ENCODE data around the gene MMP24.

The MMP24 gene

DNA sequence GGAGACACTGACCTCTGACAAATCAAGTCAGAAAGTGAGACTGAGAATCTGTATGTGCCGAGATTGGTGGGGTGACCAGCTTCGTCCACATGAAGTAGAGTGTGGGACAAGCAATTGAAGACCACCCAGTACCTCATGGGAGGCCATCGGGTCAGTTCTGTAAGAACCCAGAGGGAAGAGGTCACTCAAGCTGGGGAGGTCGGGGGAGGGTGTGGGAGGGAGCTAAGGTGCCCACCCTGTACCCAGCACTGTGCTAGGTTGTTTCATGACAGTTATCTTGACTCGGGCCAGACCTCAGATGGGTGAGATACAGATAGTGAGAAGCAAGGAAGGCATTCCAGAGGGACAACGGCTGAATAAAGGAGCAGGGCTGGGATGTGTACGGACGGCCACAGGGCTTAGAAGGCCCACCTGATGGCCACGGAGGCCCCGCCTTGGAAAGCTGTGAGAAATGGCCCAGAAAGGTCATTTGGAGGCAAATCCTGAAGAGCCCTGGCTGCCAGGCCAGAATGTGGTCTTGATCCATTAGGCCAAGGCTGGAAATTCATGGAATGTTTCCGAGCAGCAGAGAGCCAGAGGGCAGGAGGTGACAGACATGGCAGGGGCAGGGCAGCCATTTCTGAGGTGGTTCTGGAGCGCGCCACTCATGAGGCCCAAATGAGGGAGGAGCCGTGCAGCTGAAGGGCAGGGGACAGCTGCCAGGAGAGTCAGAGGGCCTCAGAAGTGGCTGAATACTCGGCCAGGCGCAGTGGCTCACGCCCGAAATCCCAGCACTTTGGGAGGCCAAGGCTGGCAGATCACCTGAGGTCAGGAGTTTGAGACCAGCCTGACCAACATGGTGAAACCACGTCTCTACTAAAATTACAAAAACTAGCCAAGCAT is 43.8 kb downstream of the MMP24 start:
- TF ChIP-seq, protein P1, sequence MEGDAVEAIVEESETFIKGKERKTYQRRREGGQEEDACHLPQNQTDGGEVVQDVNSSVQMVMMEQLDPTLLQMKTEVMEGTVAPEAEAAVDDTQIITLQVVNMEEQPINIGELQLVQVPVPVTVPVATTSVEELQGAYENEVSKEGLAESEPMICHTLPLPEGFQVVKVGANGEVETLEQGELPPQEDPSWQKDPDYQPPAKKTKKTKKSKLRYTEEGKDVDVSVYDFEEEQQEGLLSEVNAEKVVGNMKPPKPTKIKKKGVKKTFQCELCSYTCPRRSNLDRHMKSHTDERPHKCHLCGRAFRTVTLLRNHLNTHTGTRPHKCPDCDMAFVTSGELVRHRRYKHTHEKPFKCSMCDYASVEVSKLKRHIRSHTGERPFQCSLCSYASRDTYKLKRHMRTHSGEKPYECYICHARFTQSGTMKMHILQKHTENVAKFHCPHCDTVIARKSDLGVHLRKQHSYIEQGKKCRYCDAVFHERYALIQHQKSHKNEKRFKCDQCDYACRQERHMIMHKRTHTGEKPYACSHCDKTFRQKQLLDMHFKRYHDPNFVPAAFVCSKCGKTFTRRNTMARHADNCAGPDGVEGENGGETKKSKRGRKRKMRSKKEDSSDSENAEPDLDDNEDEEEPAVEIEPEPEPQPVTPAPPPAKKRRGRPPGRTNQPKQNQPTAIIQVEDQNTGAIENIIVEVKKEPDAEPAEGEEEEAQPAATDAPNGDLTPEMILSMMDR (IDR thresholded peaks at IDR 0.05; ENCODE audit: insufficient read depth, low read depth, low read length, missing control alignments): no peak
- H3K4me3 ChIP-seq (ENCODE audit: low read length): no peak overlapping the region
- no peak for DNase-seq (ENCODE audit: low read depth)

DNA sequence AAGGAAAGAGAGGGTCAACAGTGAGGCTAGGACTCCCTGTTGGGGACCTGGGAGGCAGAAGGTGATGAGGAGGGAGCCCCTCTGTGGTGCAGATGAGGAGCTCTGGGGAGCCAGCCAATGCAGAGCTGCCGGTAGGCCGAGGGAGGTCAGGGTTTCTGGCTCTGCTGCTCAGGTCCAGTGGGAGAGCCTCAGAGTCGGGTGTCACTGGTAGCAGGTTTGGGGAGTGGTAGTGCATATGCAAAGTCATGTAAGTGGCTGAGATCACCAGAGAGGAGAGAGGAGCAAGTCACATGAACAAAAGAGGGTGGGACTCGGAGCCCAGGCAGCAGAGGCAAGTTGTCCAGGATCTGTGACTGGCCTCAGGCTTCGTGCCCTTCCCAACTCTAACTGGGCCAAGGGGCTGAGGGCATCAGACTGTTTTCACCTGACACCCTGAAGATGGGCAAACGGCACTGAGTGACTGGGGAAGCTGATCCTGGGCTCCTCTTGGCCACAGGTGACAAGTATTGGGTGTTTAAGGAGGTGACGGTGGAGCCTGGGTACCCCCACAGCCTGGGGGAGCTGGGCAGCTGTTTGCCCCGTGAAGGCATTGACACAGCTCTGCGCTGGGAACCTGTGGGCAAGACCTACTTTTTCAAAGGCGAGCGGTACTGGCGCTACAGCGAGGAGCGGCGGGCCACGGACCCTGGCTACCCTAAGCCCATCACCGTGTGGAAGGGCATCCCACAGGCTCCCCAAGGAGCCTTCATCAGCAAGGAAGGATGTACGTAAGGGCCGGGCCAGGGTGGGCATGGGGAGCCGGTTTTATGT is 44.8 kb downstream of the MMP24 start:
- DNase-seq (ENCODE audit: low read depth): peak; percentile 25
- TF ChIP-seq, protein P1 (IDR thresholded peaks at IDR 0.05; ENCODE audit: insufficient read depth, low read depth, low read length, missing control alignments): no peak
- H3K4me3 ChIP-seq (ENCODE audit: low read length): no peak overlapping the region

DNA sequence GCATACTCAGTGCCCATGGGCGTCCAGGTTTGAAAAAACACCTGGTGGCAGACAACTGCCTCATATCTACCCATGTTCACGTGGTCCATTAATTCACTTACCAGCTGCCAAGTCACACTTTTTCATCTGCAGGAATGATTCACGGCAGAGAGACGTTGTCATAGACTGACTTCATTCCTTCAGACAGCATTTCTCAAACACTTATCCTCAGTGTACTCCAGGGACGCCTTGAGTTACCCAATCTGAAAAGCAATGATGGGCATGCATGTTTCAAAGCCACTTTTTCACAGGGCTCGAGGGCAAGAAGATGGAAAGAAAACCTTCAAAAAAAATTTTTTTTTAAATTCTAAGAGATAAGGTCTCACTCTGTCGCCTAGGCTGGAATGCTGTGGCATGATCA is 45.4 kb downstream of the MMP24 start:
- DNase-seq (ENCODE audit: low read depth): peak; percentile 79

DNA sequence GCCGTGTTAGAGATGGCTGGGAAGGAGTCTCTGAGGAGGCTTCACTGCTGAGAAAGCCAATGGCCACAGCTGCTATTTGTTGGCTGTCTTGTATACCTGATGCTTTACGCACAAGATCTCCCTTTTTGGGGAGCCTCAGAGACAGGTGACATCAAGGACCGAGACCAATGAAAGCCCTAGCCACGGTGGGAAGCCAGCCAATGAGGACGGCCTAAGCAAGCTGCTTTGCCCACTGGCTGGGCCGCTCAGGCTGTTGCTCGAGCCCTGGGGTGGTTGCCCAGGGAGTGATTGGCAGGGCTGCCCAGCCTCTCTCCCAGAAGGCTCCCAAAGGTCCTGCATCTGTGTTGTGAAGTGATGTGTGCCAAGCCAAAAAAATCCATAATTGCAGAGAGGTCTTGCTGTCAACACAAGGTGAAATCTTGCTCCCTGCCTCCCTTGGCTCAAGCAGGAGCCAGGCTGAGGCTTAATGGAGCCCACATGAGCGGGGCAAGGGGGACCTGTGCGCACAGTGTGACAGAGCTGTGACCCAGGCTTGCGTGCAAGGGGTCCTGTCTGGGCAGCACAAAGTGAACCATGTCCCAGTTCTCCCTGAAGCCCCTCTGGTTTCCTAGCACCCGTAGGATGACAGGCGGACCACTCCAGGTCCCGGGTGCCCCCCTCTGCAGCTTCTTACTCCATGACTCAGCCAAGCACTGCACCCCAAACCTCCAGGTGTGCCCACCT is 47.1 kb downstream of the MMP24 start:
- H3K4me3 ChIP-seq (ENCODE audit: low read length): no peak overlapping the region
- DNase-seq (ENCODE audit: low read depth): peak; percentile 26

More for the DNA sequence above, 45.4 kb downstream of the MMP24 start:
- no peak overlapping the region for H3K4me3 ChIP-seq (ENCODE audit: low read length)
- TF ChIP-seq, protein P1 (IDR thresholded peaks at IDR 0.05; ENCODE audit: insufficient read depth, low read depth, low read length, missing control alignments): no peak

DNA sequence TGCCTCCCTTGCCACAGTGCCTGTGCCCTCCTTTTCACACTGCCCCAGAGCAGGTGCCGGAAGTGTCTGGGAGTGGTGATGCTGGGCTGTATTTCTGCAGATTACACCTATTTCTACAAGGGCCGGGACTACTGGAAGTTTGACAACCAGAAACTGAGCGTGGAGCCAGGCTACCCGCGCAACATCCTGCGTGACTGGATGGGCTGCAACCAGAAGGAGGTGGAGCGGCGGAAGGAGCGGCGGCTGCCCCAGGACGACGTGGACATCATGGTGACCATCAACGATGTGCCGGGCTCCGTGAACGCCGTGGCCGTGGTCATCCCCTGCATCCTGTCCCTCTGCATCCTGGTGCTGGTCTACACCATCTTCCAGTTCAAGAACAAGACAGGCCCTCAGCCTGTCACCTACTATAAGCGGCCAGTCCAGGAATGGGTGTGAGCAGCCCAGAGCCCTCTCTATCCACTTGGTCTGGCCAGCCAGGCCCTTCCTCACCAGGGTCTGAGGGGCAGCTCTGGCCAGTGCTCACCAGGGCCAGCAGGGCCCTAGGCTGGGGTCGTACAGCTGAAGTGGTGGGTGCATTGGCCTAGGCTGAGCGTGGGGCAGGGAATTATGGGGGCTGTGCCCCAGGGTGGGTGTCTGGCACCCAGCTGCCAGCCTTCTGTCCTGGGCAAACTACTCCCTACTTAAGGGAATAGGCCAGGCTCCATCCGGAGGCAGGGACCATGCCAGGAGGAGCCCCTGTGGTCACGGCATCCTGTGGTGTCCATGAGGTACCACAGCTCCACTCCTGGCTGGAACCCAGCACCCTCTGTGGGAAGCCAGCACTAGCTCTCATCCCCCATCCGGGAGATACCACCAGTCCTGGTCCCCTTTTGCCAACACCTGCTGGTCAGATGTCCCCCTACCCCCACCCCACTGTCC is 47.9 kb downstream of the MMP24 start:
- H3K4me3 ChIP-seq (ENCODE audit: low read length): no peak overlapping the region
- no peak for DNase-seq (ENCODE audit: low read depth)

More for the DNA sequence above, 47.1 kb downstream of the MMP24 start:
- TF ChIP-seq, protein P1 (IDR thresholded peaks at IDR 0.05; ENCODE audit: insufficient read depth, low read depth, low read length, missing control alignments): no peak

More for the DNA sequence above, 47.9 kb downstream of the MMP24 start:
- TF ChIP-seq, protein P1 (IDR thresholded peaks at IDR 0.05; ENCODE audit: insufficient read depth, low read depth, low read length, missing control alignments): no peak
